Islet of Langerhans (tissue), 1 donor: ENCODE data around the gene HTRA2.
"Not testable (repeated sequence)": the region's sequence is repeated elsewhere in the genome, so short reads cannot be mapped to it uniquely, and the experiment has no call there.

ENCODE experiments used
- FAIRE-seq: peaks from one replicate; lab custom pipeline; 2011; peaks lifted over from hg19 to GRCh38; lab: Jason Lieb, UNC

Gene HTRA2

GRCh38 chr2:74542978-74543377 is 13.2 kb downstream of the HTRA2 start:
- FAIRE-seq, result no peak

GRCh38 chr2:74544634-74545033 is 14.9 kb downstream of the HTRA2 start:
- no peak for FAIRE-seq

- FAIRE-seq, result no peak
Observed at GRCh38 chr2:74546004-74546403, 16.3 kb downstream of the HTRA2 start.

- FAIRE-seq, result no peak
Observed at GRCh38 chr2:74548285-74548899, 18.7 kb downstream of the HTRA2 start.

- no peak for FAIRE-seq
Observed at GRCh38 chr2:74548900-74549826, 19.4 kb downstream of the HTRA2 start.

GRCh38 chr2:74550231-74550630 is 20.5 kb downstream of the HTRA2 start:
- FAIRE-seq, result no peak

- FAIRE-seq, result no peak
Observed at GRCh38 chr2:74551530-74551929, 21.8 kb downstream of the HTRA2 start.

- FAIRE-seq, result no peak
Observed at GRCh38 chr2:74551942-74552913, 22.5 kb downstream of the HTRA2 start.

GRCh38 chr2:74552914-74553811 is 23.4 kb downstream of the HTRA2 start:
- FAIRE-seq, result no peak

- FAIRE-seq, result no peak
Observed at GRCh38 chr2:74553892-74554819, 24.4 kb downstream of the HTRA2 start, which contains the start of the genes DOK1 and LOXL3. Gene DOK1 (plus strand): TSS chr2:74554720. CDS start chr2:74554755, 35 bp downstream. Gene LOXL3 (minus strand): TSS chr2:74553942. CDS start chr2:74552634, 1,308 bp downstream.

GRCh38 chr2:74554820-74555531 is 25.2 kb downstream of the HTRA2 start:
- FAIRE-seq, result no peak

GRCh38 chr2:74555610-74556103 is 25.9 kb downstream of the HTRA2 start:
- FAIRE-seq, result no peak

GRCh38 chr2:74556159-74556558 is 26.4 kb downstream of the HTRA2 start:
- no peak for FAIRE-seq

GRCh38 chr2:74556831-74557370 is 27.2 kb downstream of the HTRA2 start:
- no peak for FAIRE-seq

- no peak for FAIRE-seq
Observed at GRCh38 chr2:74558284-74559230, 28.8 kb downstream of the HTRA2 start.

GRCh38 chr2:74559912-74560311 is 30.2 kb downstream of the HTRA2 start:
- no peak for FAIRE-seq

GRCh38 chr2:74560591-74560990 is 30.9 kb downstream of the HTRA2 start:
- FAIRE-seq, result no peak

GRCh38 chr2:74561022-74561421 is 31.3 kb downstream of the HTRA2 start:
- FAIRE-seq, result not testable (repeated sequence)
